Measurements from ENCODE around the gene MDP1.

The MDP1 gene

GRCh38 chr14:24215495-24216344, at the start of gene MDP1:
TSS of gene MDP1 (minus strand) at chr14:24216066. CDS start at chr14:24215955, 111 bp downstream.
- no peak for TF ChIP-seq GATA2 (IDR thresholded peaks at IDR 0.05; ENCODE audit: low read depth, low read length)
- no peak for TF ChIP-seq GATA3 (IDR thresholded peaks at IDR 0.05; ENCODE audit: low read depth, low read length)

DNA sequence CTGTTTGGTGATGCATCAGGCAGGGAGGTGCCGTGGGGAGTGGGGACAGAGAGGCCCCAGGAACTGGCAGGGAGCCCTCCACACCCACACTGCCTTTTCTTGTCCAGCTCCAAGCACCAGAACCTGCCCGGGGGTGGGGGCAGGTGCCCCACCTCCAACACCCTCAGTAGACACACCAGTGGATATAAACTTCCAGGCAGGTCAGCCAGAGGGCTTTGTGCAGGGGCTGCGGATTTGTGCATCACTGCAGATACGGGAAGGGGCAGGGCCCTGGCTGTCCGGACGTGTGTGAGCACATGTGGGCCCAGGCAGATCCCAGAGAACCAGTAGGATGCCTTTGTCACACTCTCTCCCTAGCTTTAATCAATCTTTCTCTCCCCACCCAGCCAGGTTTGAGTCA, 48.4 kb upstream of the MDP1 start:
- TF ChIP-seq GATA3 (IDR thresholded peaks at IDR 0.05; ENCODE audit: low read depth, low read length) (no peak), GATA2 (IDR thresholded peaks at IDR 0.05; ENCODE audit: low read depth, low read length) (no peak)

DNA sequence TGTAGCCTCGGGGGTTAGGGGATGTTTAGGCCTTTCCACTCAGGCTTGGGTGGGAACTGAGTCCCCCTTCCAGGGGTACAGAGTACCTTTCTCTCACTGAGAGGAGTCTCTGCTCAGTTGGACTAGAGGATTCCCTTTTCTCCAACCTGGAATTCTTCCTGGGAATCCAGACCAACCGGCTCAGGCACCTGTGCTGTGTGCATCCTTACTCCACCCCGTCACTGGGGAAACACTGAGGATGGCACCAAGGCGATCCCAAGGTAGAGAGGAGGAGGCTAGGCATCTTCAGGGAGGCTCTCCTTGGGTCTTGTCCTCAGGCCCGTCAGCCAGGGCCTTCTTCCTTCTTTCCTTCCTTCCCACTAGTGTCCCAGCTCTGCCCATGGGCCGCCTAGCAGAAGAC, 48.0 kb upstream of the MDP1 start:
- no peak for TF ChIP-seq GATA2 (IDR thresholded peaks at IDR 0.05; ENCODE audit: low read depth, low read length)
- TF ChIP-seq GATA3 (IDR thresholded peaks at IDR 0.05; ENCODE audit: low read depth, low read length): no peak

- TF ChIP-seq GATA3 (IDR thresholded peaks at IDR 0.05; ENCODE audit: low read depth, low read length) (no peak), GATA2 (IDR thresholded peaks at IDR 0.05; ENCODE audit: low read depth, low read length) (no peak)
Measured at GRCh38 chr14:24262821-24263733, 47.2 kb upstream of the MDP1 start, which contains the start of gene TGM1. TSS of gene TGM1 (minus strand) at chr14:24263177. CDS start at chr14:24262352, 825 bp downstream.

GRCh38 chr14:24261969-24262327, 46.1 kb upstream of the MDP1 start:
- TF ChIP-seq GATA3 (IDR thresholded peaks at IDR 0.05; ENCODE audit: low read depth, low read length) (no peak), GATA2 (IDR thresholded peaks at IDR 0.05; ENCODE audit: low read depth, low read length) (no peak)

GRCh38 chr14:24261256-24261968, 45.5 kb upstream of the MDP1 start:
- TF ChIP-seq GATA2 (IDR thresholded peaks at IDR 0.05; ENCODE audit: low read depth, low read length): no peak
- TF ChIP-seq GATA3 (IDR thresholded peaks at IDR 0.05; ENCODE audit: low read depth, low read length): no peak

GRCh38 chr14:24260780-24261157, 44.9 kb upstream of the MDP1 start:
- TF ChIP-seq GATA2 (IDR thresholded peaks at IDR 0.05; ENCODE audit: low read depth, low read length) (no peak), GATA3 (IDR thresholded peaks at IDR 0.05; ENCODE audit: low read depth, low read length) (no peak)

- no peak for TF ChIP-seq GATA2 (IDR thresholded peaks at IDR 0.05; ENCODE audit: low read depth, low read length)
- TF ChIP-seq GATA3 (IDR thresholded peaks at IDR 0.05; ENCODE audit: low read depth, low read length): no peak
Measured at GRCh38 chr14:24260026-24260779, 44.3 kb upstream of the MDP1 start.

DNA sequence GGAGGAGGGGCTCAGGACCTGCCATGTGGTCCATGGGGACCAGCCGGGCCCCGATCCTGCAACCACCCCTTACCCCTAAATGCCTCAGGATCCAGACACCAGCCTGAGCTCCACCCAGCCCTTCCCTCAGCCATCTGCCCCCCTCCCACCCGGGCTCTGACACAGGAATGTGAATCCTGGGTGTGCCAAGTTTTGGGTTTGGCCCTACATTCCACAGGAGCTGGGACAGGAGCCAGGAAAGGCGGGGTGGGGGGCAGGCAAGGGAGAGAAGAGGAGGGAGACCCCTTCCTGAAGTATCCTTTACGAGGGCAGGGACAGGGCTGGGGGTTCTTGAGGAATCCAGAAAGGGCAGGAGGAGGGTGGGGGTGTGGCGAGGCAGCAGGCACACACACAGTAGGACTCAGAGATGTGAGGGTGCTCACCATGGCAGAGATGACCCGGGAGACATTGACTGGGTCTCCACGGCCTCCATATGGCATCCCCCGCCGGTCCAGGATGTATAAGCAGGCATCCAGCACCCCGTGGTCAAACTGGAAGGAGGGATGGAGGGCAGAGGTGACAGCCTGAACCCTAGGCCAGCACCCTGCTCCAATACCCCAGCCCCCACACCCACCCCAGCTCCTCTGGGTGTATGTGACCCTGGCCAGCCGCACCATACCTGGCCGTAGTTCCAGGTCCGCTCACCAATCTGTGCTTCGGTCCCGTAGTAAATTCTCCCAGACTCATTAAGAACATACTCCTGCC, 43.6 kb upstream of the MDP1 start:
- no peak for TF ChIP-seq GATA2 (IDR thresholded peaks at IDR 0.05; ENCODE audit: low read depth, low read length)
- TF ChIP-seq GATA3 (IDR thresholded peaks at IDR 0.05; ENCODE audit: low read depth, low read length): no peak

GRCh38 chr14:24258548-24259265, 42.8 kb upstream of the MDP1 start:
- TF ChIP-seq GATA2 (IDR thresholded peaks at IDR 0.05; ENCODE audit: low read depth, low read length) (no peak), GATA3 (IDR thresholded peaks at IDR 0.05; ENCODE audit: low read depth, low read length) (no peak)

GRCh38 chr14:24258119-24258518, 42.3 kb upstream of the MDP1 start:
- TF ChIP-seq GATA3 (IDR thresholded peaks at IDR 0.05; ENCODE audit: low read depth, low read length) (no peak), GATA2 (IDR thresholded peaks at IDR 0.05; ENCODE audit: low read depth, low read length) (no peak)

GRCh38 chr14:24256960-24257359, 41.1 kb upstream of the MDP1 start:
- TF ChIP-seq GATA3 (IDR thresholded peaks at IDR 0.05; ENCODE audit: low read depth, low read length) (no peak), GATA2 (IDR thresholded peaks at IDR 0.05; ENCODE audit: low read depth, low read length) (no peak)

Measured in SH-SY5Y (cell line).